Pancreas (tissue), 10 donors: ENCODE measurements around the gene GPR50. TPM values are rescaled to one million over a fixed set of nuclear protein-coding genes. Genes with fewer than 3 reads are reported as not detected.

ENCODE experiments used
- ATAC-seq, 4 donors: fragments of 200-7000 bp; cut with Tn5 transposase; one replicate each; pipeline versions ENCODE4 v1.8.0 to v1.9.1; 2020; ENCODE audit warnings: mild to moderate bottlenecking in 4 of 4, moderate library complexity in 4 of 4
- DNase-seq, 6 donors: peaks; one replicate each; pipeline ENCODE4 v3.0.0-alpha.2; 2020
- FAIRE-seq: peaks from 2 replicates; lab custom pipeline; 2012; peaks lifted over from hg19 to GRCh38; lab: Jason Lieb, UNC
- H3K27ac ChIP-seq, 4 donors: fragments of 200-600 bp; sonication (generic); 1 replicate in 3 of 4; 2 replicates in 1 of 4; pipeline versions ENCODE4 v1.5.0 to v1.8.0; 2020
- H3K27me3 ChIP-seq, 4 donors: fragments of 200-600 bp; one replicate each; pipeline ENCODE4 v1.8.0; 2021
- H3K36me3 ChIP-seq, 3 donors: fragments of 200-600 bp; sonication (generic) in 1 of 3; one replicate each; pipeline versions ENCODE4 v1.5.0 to v1.8.0; 2020 to 2021
- H3K4me1 ChIP-seq, 3 donors: fragments of 200-600 bp; one replicate each; pipeline ENCODE4 v1.8.0; 2021
- H3K4me3 ChIP-seq, 4 donors: fragments of 200-600 bp; sonication (generic) in 2 of 4; one replicate each; pipeline versions ENCODE4 v1.5.0 to v1.8.0; 2020 to 2021
- H3K9me3 ChIP-seq, 4 donors: fragments of 200-600 bp; one replicate each; pipeline ENCODE4 v1.8.0; 2021
- WGBS, 2 donors: extraction: QIAGEN DNeasy Blood & Tissue Kit; methylation state at CpG; one replicate each; pipeline ENCODE4 v1.1.7; 2013; 5-methylcytosine and 5-hydroxymethylcytosine counted together
- intact Hi-C, 3 donors: fragments of 100-400 bp; cut with DNase I; formaldehyde crosslinking; loops; one replicate each; pipeline versions ENCODE4 v1.11.1 to v1.14.2; 2022
- polyA plus RNA-seq, 2 donors: library from polyadenylated mRNA; stranded (reverse); fragments of 200-250 nt; gene quantifications; one replicate each; pipeline ENCODE4 v1.2.3, GENCODE V29; 2013
- total RNA-seq, 6 donors: library from RNA; stranded (reverse); fragmentation: NEBNext Ultra II Directional in 4 of 6; extraction: Animal tissue kit (Norgen Biotek cat#: 25700) in 4 of 6; gene quantifications; one replicate each; pipeline versions ENCODE4 v1.2.1 to v1.2.4, GENCODE V29; 2021 to 2023
- TF ChIP-seq, protein P1 (sequence below), 4 donors: fragments of 200-600 bp; sonication (generic) in 3 of 4; IDR thresholded peaks; one replicate each; pipeline versions ENCODE4 v1.5.0 to v1.8.0; 2021; ENCODE audit warnings: antibody characterized with exemption in 4 of 4
- donor health status: healthy with polysubstance abuse.
- donor health status: DM: no; HTN: no; CAD: no; lungs with moderate emphysema.
- donor health status: DM: no; HTN: no; CAD: no.
- donor health status: control.
- donor health status: control.
- donor health status: Bipolar disorder and iron deficiency.
- donor health status: DM: yes; HTN: yes; CAD: no.
- donor health status: DM: no; HTN: no; CAD: no.
- donor health status: DM: no; HTN: no; CAD: no.
- donor health status: DM: yes; HTN: yes; CAD: no.

The GPR50 gene
- total and polyA plus RNA-seq, 8 donors = not detected

DNA sequence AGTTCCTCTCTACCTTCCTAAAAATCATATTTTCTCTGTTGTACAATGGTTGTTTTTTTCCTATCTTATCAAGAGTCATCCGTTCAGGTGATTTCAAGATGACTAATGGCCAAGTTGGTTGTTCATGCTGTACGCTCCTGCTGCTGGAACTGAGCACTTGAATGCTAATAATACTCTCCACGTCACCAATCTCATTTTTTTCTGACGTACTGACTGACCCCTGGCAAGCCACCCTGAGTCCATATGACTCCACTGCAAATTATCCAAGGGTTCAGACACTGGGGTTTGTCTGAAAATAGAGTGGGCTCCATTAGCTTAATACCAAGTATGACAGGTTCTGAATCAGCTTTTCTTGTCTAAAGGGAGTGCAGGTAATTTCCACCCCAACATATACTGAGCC lies 21.1 kb upstream of the GPR50 start:
- TF ChIP-seq, protein P1, sequence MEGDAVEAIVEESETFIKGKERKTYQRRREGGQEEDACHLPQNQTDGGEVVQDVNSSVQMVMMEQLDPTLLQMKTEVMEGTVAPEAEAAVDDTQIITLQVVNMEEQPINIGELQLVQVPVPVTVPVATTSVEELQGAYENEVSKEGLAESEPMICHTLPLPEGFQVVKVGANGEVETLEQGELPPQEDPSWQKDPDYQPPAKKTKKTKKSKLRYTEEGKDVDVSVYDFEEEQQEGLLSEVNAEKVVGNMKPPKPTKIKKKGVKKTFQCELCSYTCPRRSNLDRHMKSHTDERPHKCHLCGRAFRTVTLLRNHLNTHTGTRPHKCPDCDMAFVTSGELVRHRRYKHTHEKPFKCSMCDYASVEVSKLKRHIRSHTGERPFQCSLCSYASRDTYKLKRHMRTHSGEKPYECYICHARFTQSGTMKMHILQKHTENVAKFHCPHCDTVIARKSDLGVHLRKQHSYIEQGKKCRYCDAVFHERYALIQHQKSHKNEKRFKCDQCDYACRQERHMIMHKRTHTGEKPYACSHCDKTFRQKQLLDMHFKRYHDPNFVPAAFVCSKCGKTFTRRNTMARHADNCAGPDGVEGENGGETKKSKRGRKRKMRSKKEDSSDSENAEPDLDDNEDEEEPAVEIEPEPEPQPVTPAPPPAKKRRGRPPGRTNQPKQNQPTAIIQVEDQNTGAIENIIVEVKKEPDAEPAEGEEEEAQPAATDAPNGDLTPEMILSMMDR (IDR thresholded peaks at IDR 0.05) = no peak
- 23% methylated on average over 4 of the region's 4 CpGs for WGBS, 2 donors
- intact Hi-C loops = no loop called here

DNA sequence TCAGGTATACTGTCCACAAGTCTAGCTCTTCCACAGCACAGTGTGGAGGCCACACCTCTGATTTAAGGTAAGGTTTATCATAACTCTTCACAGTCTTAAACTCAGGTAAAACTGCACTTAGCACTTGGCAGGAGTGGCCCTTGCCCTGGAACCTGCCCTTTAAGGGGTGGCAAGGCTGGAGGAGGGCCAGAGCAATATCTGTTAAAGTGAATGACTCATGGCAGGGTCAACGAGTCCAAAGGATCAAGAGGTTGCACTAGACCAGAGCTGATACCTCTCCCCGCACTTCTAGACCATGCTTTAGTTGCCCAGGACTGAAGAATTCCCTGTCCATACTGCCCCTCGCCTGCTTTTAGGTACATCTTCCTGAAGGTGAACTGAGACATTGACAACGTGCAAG lies 14.7 kb upstream of the GPR50 start:
- Histone ChIP-seq H3K27ac (no peak overlapping the region), H3K4me3 (no peak overlapping the region), H3K36me3 (no peaks in the 10 kb centered on the region), H3K9me3 (no peaks in the 10 kb centered on the region), H3K27me3 (peaks cover 0 to 10% (median 2%) of the 10 kb centered on the region in 4 donors), H3K4me1 (no peaks in the 10 kb centered on the region)
- TF ChIP-seq, protein P1 (IDR thresholded peaks at IDR 0.05) = no peak
- 41 to 44% methylated on average over 4 of the region's 4 CpGs for WGBS, 2 donors
- DNase-seq (no peak), FAIRE-seq (no peak), ATAC-seq (no peak)
- intact Hi-C loops = no loop called here

More for the DNA sequence above, 21.1 kb upstream of the GPR50 start:
- Histone ChIP-seq H3K36me3 (no peaks in the 10 kb centered on the region), H3K4me1 (no peaks in the 10 kb centered on the region), H3K4me3 (no peak overlapping the region), H3K27me3 (peaks cover 0 to 23% (median 1%) of the 10 kb centered on the region in 4 donors), H3K9me3 (no peaks in the 10 kb centered on the region), H3K27ac (no peak overlapping the region)
- ATAC-seq (no peak), DNase-seq (no peak), FAIRE-seq (no peak)

DNA sequence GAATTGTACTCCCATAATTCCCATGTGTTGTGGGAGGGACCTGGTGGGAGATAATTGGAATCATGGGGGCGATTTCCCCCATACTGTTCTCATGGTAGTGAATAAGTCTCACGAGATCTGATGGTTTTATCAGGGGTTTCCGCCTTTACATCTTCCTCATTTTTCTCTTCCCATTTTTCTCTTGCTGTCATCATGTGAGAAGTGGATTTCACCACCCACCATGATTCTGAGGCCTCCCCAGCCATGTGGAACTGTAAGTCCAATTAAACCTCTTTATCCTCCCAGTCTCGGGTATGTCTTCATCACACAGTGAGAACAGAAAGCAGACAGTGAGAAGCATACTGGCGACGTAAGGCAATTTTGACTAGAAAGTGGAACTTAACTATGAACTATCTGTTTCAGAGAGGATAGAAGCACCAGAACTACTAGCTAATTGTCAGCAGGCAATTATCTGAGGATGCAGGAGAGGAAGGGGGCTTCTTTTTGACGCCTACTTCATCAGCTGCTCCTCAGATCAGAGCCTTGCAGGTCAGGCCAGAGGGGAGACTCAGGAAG lies 8.5 kb upstream of the GPR50 start:
- no peak for ATAC-seq
- FAIRE-seq = no peak
- no peaks in the 10 kb centered on the region for H3K4me1 ChIP-seq
- H3K36me3 ChIP-seq = no peaks in the 10 kb centered on the region
- TF ChIP-seq, protein P1 (IDR thresholded peaks at IDR 0.05) = no peak
- no peak overlapping the region for H3K27ac ChIP-seq
- no peak overlapping the region for H3K4me3 ChIP-seq
- H3K9me3 ChIP-seq = no peaks in the 10 kb centered on the region
- WGBS, 2 donors = 55 to 63% methylated on average over 7 of the region's 7 CpGs
- peaks cover 0 to 12% (median 3%) of the 10 kb centered on the region in 4 donors for H3K27me3 ChIP-seq
- DNase-seq = no peak
- intact Hi-C loops = no loop called here

DNA sequence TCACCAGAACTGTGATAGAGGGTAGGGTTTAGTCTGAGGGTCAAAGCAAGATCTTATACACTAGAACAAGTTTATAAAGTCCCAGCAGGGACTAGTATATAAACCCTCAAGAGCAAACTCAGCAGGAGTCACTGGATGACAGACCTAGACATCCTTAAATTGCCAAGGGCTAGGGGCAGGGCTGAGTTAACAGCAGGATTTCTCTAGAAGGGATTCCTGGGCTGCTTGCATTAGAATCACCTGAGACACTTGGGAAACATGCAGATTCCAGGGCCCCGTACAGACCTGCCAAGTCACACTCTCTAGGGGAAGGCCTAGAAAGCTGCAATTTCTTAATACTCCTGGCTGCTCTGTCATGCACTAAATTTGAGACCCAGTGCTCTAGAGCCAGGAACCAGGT lies 6.6 kb upstream of the GPR50 start:
- 63 to 88% methylated on average over 1 of the region's 1 CpG for WGBS, 2 donors
- H3K4me1 ChIP-seq = no peaks in the 10 kb centered on the region
- no peak overlapping the region for H3K4me3 ChIP-seq
- FAIRE-seq (no peak), ATAC-seq (no peak), DNase-seq (no peak)
- intact Hi-C loops = no loop called here
- H3K9me3 ChIP-seq = no peaks in the 10 kb centered on the region
- TF ChIP-seq, protein P1 (IDR thresholded peaks at IDR 0.05) = no peak
- H3K36me3 ChIP-seq = no peaks in the 10 kb centered on the region
- peaks cover 0 to 14% (median 5%) of the 10 kb centered on the region in 4 donors for H3K27me3 ChIP-seq
- H3K27ac ChIP-seq = no peak overlapping the region

DNA sequence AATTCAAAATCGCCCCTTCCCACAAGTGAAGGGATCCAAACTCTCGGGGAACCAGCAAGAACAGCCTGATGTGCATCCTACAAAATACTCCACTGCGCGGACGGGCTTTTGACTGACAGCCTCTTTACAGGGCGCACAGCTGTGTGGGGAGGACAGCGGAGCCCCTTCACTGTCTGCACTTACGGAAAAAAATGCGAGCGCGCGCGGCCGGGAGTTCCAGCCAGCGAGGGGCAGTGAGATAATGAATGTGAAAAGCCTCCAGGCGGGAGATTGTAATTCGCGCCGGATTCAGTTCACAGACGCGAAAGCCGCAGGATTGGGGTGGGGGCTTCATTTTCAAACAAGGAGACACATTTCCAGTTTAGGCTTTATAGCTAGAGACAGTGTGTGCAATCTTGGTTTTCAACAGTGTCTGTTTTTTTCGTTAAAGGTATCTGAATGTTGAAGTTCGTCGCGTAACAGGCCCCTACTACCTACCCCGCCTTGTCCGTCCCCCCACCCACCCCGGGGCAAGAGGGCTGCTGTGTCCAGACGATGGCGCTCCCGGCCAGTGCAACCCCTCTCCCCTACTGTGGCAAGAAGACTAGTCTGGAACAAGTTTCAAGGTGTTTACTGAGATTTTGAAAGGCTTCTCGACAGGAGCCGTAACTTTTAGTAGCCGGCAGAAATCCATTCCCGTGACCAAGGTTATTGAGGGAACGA lies 1.7 kb upstream of the GPR50 start:
- 2 to 38% methylated on average over 37 of the region's 37 CpGs for WGBS, 2 donors
- H3K27me3 ChIP-seq = peaks cover 0 to 23% (median 4%) of the 10 kb centered on the region in 4 donors
- no peaks in the 10 kb centered on the region for H3K9me3 ChIP-seq
- TF ChIP-seq, protein P1 (IDR thresholded peaks at IDR 0.05) = no peak
- DNase-seq = peak in 1 of 6 donors; percentile 38
- no peaks in the 10 kb centered on the region for H3K36me3 ChIP-seq
- H3K4me1 ChIP-seq = no peaks in the 10 kb centered on the region
- no peak overlapping the region for H3K27ac ChIP-seq
- no peak overlapping the region for H3K4me3 ChIP-seq
- no peak for ATAC-seq
- intact Hi-C loops = no loop called here
- no peak for FAIRE-seq
